Urothelium cell line (cell line): ENCODE measurements around the gene MACROH2A1.
"Not testable (repeated sequence)": the region's sequence is repeated elsewhere in the genome, so short reads cannot be mapped to it uniquely, and the experiment has no call there.

Experiments used
- DNase-seq: peaks from one replicate; pipeline ENCODE4 v3.0.0; 2011; ENCODE audit warnings: low spot score, mixed read lengths
- FAIRE-seq: peaks from 2 replicates; lab custom pipeline; 2011; peaks lifted over from hg19 to GRCh38; lab: Jason Lieb, UNC

Gene MACROH2A1

DNA sequence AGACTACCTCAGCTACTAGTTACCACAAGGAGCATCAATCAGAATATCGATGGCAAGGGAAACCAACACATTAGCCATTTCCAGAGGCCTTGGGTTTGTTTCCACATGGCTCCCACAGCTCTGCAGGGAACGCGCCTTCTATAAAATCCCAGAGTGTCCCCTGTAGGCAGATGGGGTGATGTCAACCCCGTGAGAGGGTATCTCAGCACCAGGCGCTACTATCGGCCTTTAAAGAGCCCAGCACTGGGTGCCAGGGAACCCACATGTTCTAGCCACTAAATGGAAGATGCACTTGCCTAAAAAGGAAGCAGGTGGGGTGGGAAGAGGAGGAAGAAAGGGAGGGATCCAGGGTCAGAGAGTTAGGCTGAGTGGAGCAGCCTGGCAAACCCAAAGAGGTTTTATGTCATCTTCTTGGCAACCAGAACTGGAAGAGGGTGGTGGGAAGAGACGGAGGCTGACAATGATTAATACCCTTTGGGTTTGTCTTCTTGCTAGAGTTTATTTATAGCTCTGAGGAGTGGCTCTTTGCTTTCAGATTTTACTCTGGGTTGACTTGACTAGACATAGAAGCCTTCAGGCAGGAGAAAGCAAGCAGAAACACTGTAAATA lies 19.9 kb downstream of the MACROH2A1 start:
- DNase-seq, result no peak
- FAIRE-seq, result no peak

DNA sequence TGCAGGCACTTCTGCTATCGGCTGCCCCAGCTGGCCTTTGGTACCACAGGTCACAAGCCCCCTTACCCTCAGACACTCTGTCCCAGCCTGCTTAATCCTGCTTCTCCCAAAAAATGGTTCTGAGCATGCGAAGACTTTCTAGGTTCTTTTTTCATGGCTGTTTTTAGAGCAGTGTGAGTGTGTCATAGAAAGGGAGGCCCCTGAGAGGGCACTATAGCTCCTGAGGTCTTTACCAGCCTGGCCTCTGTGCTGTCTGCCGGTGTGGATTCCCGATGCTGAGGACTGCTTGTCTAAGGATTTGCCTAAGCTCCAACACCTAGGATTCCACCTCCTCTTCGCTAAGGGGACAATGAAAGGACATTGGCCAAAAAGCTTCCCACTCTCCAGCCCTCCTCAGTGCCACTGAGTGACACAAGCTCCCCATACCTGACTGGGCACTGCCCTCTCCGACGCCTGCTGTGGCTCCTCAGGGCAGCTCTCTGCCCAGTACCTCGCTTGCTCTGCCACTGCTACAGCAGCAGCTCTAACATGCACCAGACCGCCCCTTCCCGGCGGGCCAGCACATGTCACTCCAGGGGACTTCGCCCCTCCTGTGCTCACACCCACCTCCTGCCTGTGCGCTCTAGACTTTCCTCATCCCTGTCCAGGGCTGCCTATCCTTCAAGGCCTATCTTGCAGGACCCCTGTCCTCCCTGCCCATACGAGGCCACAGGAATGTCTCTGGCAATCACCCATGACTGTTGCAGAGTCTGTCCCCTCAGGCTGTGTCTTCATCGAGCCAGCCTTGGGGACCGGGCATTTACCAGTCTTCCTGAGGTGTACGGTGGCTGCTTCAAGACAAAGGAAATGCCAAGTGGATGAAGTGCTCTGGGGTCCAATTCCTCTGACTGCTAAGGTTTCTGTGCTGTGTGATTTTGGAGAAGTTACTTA lies 21.0 kb downstream of the MACROH2A1 start:
- no peak for FAIRE-seq
- DNase-seq, result no peak

DNA sequence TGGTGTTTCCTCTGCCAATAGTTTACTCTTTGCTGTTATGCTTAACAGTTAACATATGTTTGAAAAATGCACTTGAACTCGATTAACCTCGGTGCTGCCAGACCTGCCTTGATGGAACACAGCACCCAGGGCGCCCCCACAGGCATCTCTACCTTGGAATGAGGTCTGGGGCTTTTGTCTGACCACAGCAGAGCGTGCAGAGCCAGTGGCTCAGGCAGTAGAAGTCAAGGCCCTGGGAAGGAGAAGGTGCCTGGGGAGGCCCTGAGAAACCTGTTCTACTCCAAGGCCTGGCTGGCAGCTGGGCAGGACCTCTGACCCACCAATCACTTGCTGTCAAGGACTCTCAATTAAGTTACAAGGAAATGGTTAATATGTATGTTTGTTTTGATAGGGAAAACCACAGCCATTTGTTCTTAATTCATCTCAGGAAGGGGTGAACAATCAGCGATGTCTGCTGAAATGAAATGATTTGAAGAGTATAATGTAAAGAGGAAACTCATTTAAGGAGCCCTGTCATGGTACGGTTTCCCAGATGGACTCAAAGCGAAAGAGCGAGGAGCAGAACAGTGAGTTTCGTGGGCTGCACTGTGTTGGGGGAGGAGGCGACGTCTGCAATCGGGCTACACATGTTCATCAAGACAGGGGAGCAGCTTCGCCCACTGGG lies 21.9 kb downstream of the MACROH2A1 start:
- DNase-seq (no peak), FAIRE-seq (no peak)

DNA sequence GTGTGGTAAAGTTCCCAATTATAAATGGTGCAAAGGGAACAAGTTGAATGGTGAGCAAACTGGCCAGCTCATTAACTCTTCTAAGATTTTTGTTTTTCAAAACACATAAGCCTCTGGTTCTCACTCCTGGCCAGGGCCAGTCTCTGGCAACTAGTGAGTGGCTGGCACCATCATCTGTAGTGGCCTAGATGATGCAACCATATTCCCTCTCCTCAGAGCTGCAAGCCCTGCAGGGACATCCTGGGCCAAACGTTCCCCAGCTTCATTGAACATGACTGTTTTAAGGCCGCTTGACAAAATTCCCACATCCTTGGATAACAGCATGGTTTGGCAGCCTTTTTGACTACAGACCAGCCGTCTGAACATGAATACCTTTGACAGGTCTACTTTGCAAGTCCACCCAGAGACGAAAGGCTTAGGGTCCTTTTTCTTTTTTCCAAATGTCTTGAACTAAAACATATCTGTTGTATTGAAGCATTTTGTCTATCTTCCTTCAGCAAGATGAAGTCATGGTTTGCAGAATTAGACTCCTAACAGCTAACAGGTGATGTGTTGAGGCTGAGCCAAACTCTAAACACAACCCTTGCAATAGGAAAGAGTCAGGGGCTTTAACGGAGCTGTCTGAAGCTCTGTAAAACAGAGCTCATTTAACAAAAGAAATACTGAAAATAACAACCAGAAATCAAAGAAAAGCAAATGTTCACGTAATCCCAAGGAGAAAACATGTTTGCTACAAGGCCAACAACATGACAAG lies 23.8 kb downstream of the MACROH2A1 start:
- FAIRE-seq, result no peak
- DNase-seq, result no peak

DNA sequence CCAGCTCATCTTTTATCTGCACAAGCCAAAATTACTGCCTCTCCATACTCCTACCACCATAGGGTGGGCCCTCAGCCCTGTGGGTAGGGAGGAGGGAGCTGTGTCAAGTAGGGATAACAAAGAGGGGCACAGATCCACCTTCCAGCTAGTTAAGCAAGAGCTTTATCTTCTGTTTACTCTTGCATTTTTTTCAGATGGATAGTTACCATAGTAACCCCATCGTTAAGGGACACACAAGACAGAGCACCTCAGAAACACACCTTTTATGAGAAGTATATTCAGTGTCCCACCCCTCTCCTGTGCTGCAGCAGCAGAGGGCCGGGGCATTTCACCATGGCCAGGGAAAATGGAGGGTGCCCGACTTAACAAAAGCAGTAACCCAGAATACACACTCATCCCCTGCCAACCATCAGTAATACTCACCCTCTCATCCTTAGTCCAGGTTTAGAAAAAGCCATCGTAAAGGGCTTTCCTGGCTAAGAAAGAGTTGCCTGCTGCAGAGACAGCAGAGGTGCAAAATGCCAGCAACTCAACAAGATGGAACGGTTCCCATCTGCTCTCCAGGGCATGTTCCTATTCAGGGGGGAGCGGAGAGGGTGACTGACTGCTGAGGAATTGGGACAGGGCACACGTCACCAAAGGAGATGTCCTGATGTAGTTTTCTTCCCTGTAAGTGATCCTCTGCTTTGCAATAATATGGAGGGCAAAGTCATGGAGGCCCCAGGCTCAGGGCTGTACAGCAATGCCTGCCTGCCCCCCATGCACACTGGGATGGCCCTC lies 25.1 kb downstream of the MACROH2A1 start:
- FAIRE-seq (no peak), DNase-seq (no peak)

DNA sequence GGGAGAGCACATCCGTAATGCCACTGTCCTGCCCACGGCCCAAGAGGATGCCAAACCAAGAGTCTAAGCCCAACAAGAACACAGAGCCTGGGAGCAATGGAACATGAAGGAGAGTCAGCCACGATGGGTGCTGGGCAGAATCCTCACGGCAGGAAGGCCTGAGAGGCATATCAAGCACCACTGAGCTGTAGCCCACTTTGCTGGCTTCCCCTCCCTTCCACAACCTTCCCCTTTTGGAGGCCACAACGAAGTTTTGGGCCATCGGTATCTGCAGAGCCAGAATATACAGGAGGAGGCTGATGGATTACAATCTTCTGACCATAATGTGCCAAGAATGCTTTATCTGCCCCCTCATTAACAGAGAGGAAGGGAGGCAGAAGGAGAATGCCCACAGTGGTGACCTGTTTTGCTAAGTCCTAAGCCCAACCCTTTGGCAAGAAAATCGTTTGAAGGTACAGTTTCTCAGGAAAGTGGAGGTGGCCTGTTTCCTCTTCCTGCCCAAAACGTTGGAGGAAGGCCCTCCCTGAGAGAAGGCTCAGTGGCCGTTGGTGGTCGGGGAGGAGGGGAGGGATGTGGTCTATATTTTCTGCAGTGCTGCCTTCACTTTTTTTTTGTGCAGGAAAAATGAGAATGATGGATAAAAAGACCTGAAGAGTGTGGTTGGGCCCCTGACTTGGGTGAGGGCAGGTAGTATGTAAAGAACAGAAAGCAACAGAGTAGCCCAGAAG lies 26.2 kb downstream of the MACROH2A1 start:
- FAIRE-seq (no peak), DNase-seq (no peak)

DNA sequence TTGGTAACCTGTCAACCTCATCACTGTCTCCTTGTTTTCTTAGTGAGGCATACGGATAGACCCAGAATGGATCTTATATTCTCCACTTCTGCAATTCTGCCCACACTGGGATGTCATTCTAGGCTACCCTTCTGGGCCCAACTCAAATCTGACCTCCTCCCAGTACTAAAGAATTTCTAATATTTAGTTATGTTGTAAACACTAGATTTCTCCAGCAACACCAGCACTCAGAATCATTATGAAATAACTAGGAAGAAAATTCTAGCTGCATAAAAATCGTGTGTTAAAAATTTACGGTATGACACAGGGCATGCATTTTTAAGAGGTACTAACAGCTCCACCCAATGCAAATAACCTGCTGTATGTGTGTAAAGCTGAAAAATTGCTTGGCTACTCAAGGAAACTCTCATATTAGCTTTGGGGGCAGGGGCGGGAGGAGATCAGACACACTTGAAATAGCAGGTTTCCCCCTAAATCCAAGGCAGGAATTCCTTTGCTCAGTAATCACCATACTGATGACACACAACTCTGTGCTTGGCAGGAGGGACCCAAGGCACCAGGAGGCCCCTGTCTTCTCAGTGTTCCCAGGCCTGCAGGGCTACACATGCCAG lies 27.3 kb downstream of the MACROH2A1 start:
- no peak for DNase-seq
- FAIRE-seq, result no peak

DNA sequence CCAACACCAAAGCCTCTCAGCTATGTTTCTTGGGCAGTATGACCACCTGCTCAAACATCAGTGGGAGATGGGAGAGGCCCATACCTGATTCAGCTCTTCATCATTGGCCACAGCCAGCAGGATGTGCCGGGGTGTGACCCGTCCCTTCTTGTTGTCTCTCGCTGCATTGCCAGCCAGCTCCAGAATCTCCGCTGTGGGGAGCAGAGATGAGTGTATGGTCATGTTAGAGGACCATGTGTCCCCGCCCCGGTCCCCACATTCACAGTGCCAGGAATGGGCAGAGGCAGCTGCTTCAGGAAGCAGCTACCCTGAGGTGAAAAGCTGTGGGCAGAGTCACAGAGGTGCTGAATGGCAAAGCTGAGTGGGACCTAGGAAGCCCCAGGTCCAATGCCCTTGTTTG lies 29.1 kb downstream of the MACROH2A1 start:
- FAIRE-seq (no peak), DNase-seq (no peak)

DNA sequence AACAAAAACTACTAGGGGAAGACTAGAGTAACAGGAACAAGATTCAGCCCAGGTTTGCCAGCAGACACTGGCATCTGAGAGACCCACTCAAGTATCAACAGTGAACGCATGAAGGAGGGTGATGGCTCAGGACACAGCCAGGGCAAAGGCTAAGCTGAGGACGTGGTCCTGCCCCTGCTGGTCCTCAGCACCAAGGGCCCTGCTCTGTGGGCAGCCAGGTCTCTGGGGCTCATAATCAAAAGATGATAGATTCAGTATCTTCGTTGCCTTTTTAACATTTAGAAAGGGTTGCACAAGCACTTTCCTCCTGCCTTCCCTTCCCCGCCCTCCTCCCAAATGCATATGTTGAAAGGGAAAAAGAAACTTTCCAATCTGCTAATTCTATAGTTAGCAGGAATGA lies 31.5 kb downstream of the MACROH2A1 start:
- FAIRE-seq, result no peak
- no peak for DNase-seq

DNA sequence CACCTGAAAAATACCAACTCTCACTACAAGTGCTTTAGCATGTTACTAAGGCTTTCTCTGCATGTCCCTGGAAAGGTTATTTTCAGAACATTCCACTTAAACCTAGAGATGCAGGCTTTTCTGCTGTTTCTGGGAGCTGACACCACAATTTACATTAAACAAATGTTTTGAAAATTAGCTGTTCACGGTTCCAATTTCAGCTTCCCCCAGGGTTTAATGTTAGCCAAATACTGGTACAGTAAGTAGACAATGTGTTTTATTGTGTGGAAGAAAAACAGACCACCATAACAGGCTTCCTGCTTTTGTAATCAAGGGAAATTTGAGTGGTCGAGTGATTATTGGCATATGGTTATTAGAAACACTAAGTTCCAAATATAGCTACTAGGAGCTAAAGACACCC lies 32.0 kb downstream of the MACROH2A1 start:
- FAIRE-seq (no peak), DNase-seq (no peak)

DNA sequence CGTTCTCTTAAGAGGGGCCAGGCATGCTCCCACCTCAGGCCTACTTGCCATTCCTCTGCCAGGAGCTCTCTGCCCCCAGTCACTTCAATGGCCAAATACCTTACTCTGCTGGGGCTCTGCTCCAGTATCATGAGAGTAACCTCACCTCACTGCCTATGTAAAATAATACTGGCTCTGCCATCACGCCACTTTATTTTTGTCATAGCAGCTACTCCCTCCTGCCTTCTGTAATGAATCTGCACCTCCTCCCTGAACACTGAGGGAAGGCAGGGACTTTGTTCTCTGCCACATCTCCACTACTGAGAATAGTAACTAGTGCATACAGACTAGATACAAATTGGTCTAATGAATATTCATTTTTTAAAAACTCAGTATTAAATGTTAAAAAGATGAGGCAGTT lies 33.8 kb downstream of the MACROH2A1 start:
- FAIRE-seq (no peak), DNase-seq (no peak)

DNA sequence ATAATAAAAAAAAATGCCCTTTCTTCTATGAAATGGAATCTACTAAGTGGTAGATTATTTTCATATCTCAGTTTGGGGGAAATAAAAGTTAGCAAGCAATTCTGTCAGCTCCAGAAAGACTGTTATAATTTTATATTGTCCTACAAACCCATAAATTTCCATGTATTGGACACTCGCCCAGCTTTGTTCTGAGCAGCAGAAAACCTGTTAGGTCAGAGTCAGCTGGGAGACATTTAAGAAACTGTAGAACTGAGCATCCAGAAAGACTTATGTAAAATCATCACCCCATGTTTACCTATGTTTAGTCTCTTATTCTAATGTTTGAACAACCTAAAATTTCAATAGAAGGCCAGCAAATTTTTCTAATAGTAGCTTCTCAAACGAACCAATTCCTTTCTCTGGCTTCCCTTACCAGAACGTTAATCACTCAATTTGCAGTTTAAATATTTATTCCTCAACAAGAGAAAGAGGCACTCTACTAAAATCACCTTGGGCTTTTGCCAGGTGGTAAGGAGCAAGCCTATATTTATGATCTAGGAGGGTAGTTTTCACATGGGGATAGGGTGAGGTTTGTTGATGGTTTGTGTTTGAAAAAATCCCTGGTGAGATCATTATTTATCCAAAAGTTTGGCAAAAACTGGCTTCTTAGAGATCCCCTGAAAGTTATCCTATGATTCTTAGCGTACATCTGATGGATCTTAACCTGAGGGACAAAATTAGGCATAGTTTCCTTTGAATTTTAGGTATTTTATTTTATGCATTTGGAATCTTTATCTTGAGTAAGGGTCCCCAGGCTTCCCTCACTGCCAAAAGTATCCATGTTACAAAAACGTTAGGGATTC lies 34.4 kb downstream of the MACROH2A1 start:
- FAIRE-seq (no peak), DNase-seq (no peak)

DNA sequence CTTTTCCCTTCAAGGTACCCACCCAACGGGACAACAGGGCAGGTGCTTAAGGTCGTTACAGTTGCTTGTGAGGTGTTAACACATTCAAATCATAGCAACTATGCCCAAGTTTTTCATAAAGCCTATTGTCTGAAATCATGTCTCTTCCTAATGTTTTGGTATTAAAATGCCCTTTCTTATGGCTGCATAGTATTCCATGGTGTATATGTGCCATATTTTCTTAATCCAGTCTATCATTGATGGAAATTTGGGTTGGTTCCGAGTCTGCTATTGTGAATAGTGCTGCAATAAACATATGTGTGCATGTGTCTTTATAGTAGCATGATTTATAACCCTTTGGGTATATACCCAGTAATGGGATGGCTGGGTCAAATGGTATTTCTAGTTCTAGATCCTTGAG lies 35.7 kb downstream of the MACROH2A1 start:
- not testable (repeated sequence) for DNase-seq, FAIRE-seq

DNA sequence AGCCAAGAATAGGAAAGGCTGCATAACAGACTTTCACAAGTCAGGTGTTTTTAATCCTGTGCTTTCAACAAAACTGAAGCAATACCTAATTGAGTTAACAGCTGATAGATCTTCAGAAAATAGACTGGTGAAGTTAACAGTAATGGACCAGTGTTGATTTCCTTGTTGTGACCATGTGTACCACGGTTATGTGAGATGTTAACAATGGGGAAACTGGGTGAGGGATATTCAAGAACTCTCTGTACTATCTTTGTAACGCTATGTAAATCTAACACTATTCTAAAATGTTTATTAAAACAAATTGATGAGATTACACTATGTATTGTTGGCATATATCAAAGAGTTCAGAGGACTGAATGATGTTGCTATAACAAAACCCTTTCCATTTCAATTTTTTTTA lies 36.9 kb downstream of the MACROH2A1 start:
- DNase-seq (no peak), FAIRE-seq (no peak)

DNA sequence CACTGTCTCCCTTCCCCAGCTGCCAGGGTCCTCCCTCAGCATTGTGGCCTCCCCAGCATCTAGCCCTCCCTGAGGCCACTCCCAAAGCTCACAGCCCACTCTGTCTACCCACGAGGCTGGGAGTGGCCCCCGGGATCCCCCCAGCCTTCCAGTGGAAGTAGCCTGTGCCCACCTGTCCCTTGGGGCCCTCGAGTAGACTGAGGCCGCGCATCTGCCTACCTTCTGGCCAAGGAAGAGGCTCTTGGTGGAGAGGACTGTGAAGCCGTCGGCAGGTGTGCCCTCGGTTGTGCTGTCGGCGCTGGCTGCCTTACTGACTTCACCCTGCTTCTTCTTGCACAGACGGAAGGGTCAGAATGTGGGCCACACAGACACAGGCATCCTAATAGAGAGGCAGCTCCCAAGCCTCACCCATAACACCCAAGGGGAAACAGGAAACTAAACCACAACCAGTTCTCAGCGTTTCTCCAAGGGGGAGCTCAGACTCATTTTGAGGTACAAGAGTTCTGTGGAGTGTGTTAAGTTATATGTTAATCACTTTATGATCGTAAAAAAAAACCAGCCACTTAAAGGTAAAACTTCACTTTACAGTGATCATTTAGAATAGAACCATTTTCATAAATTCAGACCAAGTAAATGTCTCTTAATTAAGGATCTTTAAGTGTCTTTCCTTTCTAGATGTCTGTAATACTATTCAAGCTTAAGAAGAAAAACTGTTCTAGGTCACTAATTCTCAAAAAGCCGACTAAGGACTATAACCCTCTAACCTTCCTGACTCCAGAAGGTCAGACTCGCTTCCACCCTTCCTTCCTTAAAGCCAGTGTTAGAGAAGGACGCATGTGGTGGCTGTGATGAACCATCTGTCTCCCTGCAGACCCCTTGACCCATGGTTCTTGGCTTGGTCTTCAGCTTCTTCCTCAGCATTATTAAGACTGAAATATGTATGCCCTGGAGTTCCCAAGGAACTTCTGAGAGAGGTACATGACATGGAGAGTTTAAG lies 38.5 kb downstream of the MACROH2A1 start:
- DNase-seq (no peak), FAIRE-seq (no peak)

DNA sequence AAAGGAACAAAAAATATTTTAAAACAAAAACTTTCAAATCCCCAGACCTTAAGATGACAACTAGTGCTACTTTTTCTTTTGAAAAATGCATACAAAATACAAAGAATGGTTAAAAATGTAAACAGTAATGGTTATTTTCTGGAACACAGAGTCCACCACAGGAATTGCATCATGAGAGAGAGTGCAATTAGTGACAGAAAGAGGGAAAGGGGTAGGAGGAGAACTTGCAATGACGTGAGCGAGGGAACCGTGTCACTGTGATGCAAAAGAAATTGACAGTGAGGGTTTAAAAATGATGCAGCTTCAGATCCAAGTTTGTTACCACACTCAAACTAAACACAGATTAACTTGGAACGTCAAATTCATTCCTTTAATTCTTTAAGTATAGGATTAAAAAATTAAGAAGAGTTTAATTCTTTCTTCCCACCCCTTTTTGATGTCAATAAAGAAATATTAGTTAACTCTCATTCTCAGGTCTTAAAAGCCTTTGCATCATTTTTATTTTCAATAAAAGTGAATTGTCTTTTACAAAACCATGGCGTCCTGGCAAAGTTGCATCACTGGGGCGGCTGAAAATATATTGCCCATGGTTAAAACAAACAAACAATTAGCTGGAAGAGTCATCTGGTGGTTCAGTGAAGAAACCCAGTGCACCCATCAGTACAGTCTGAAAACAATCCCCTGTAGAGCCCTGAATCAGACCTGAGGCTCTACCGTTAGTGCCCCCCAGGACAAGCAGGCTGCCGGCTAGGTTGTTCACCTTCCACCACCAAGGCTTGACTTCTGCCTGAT lies 39.5 kb downstream of the MACROH2A1 start:
- FAIRE-seq, result no peak

More for the DNA sequence above, 39.5 kb downstream of the MACROH2A1 start:
- no peak for DNase-seq
